Stimulated activated CD4-positive, alpha-beta T cell treated with anti-CD3 and anti-CD28 coated beads, Interleukin-1b, Interleukin-23, amount 100 ng/mL, for 24 hours (primary cell): ENCODE measurements around the gene DTYMK.

Experiments
- DNase-seq, 4 experiments: peaks; one replicate each; pipeline ENCODE4 v3.0.0-alpha.2; 2020; ENCODE audit warnings: low read depth in 4 of 4, low spot score in 1 of 4

DTYMK gene

DNA sequence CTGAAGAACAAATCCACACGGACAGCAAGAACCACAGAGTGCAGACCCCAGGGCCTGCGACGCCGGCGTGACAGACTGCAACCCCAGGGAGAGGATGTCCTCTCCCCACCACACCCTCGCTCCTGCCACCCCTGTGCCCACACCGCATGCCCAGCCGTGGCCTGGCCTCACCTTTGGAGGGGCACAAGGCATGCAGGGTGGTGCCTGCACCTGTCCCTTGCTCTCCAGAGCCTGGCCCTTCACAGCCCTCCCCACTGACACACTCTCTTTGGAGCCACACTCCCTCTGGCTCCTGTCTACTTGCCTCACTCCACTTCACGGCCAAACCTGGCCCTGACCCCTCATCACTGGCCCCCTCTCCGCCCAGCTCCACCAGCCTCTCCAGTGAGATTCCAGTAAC, 58.9 kb downstream of the DTYMK start:
- DNase-seq: no peak
